Choroid plexus epithelial cell (primary cell): Measurements from ENCODE around the gene TPGS1.

ENCODE experiments used
- DNase-seq: peaks from one replicate; pipeline ENCODE4 v3.0.0-alpha.2; 2010; ENCODE audit warnings: low read depth
- H3K4me3 ChIP-seq: 2 replicates; pipeline ENCODE4 v1.5.1; 2011; ENCODE audit warnings: low read depth, mild to moderate bottlenecking, control low read depth, low read length, moderate library complexity
- TF ChIP-seq, protein P1 (sequence below): conservative IDR thresholded peaks from 2 replicates; pipeline ENCODE4 v1.5.1; 2011; ENCODE audit warnings: low read depth, mild to moderate bottlenecking, control low read depth, inconsistent platforms, low read length, moderate library complexity

Gene TPGS1

GRCh38 chr19:539429-540030 is 32.2 kb downstream of the TPGS1 start:
- TF ChIP-seq, protein P1, sequence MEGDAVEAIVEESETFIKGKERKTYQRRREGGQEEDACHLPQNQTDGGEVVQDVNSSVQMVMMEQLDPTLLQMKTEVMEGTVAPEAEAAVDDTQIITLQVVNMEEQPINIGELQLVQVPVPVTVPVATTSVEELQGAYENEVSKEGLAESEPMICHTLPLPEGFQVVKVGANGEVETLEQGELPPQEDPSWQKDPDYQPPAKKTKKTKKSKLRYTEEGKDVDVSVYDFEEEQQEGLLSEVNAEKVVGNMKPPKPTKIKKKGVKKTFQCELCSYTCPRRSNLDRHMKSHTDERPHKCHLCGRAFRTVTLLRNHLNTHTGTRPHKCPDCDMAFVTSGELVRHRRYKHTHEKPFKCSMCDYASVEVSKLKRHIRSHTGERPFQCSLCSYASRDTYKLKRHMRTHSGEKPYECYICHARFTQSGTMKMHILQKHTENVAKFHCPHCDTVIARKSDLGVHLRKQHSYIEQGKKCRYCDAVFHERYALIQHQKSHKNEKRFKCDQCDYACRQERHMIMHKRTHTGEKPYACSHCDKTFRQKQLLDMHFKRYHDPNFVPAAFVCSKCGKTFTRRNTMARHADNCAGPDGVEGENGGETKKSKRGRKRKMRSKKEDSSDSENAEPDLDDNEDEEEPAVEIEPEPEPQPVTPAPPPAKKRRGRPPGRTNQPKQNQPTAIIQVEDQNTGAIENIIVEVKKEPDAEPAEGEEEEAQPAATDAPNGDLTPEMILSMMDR: no peak
- no peak for DNase-seq
- H3K4me3 ChIP-seq: no peak overlapping the region

- no peak for DNase-seq
- TF ChIP-seq, protein P1: no peak
- no peak overlapping the region for H3K4me3 ChIP-seq
Measured at GRCh38 chr19:540867-541637, 33.8 kb downstream of the TPGS1 start.

- DNase-seq: no peak
- H3K4me3 ChIP-seq: no peak overlapping the region
Measured at GRCh38 chr19:541699-542098, 34.4 kb downstream of the TPGS1 start.

GRCh38 chr19:542173-542866 is 35.0 kb downstream of the TPGS1 start:
- H3K4me3 ChIP-seq: no peak overlapping the region
- no peak for DNase-seq
- TF ChIP-seq, protein P1: no peak

More at GRCh38 chr19:541699-542098, 34.4 kb downstream of the TPGS1 start:
- TF ChIP-seq, protein P1: no peak

- H3K4me3 ChIP-seq: no peak within 1 kb of the TSS
- DNase-seq: no peak
Measured at GRCh38 chr19:543910-544608, 36.8 kb downstream of the TPGS1 start, which contains the start of gene GZMM. TSS of gene GZMM (plus strand) at chr19:544053. CDS start at chr19:544072, 19 bp downstream.

DNA sequence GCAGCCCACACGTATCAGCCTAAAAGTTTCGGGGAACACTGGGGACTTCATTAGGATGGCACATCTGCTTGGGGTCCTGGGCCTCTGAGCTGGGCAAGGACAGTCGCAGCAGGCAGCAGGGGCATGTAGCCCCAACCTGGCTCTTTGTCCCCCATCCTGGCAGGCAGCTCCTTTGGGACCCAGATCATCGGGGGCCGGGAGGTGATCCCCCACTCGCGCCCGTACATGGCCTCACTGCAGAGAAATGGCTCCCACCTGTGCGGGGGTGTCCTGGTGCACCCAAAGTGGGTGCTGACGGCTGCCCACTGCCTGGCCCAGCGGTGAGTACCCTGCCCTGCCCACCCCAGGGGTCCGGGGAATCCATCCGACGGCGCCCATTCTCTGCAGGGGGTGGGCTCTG is 39.8 kb downstream of the TPGS1 start:
- TF ChIP-seq, protein P1: no peak
- H3K4me3 ChIP-seq: no peak overlapping the region
- DNase-seq: no peak

More at GRCh38 chr19:543910-544608, 36.8 kb downstream of the TPGS1 start, which contains the start of gene GZMM:
- TF ChIP-seq, protein P1: no peak
